Measurements from ENCODE around the gene PLA2R1.
A peak's percentile ranks its signal among the peaks of the same experiment; 100 is the strongest.

PLA2R1 gene

DNA sequence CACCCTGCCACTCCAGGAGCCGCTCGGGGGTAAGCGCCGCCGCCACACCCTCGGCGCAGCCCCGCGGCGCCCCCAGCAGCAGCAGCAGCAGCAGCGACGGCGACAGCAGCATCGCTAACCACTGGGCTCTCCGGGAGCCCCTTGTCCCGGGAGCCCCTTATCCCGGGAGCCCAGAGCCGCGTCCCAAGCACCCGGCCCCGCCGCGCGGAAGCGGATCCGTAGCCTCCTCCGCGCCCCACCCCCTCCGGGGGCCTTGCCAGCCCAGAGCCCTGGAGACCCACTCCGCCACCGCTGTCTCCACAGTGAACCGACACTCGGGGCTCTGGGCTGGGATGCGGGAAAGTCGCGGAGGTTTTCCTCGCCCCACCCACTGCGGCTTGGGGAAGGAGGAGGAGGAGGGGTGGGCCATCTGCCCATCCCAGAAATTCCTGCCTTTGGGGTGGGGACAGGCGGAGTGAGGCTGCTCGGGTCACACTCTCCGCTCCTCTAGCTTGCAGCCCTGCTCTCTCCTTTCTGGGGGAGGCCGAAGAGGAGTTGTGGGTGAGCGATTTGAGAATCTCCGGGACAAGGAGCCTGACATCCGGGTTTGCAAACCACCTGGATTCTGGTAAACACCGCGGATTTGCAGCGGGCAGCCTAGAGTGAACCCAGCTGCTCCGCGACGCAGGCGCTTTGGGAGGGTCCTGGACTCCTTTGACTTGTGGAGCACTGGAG lies at the start of gene PLA2R1:
PLA2R1 (minus strand) TSS at position 324 of the 714 bp plus-strand sequence; CDS start at position 112, 212 bp downstream.
- peak; percentile 70 for DNase-seq (ENCODE audit: low spot score)

DNA sequence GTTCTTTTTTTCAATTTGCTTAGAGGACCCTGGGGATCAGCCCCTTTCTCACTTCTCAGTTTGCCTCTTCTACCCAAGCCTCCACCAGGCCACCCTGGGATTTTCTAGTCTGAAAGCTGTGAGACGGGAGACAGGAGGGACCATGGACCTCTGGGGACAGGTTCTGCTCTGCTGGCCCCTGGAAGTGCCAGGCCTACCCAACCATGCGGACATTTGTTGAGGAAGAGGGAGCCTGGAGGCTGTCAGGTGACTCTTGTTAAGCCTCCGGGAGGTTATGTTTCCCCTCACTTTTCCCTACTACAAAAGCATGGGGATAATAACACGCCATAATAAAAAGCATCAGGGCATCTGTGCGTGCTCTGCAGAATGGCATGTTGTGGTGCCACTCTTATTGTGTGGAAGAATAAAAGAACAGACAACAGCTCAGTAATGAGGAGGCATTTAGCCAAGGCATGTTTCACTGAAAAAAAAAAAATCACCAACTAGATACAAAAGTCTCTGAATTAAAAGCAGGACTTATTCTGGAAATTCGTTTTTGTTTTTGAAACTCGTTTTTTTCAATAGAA lies 48.3 kb upstream of the PLA2R1 start:
- DNase-seq (ENCODE audit: low spot score) = no peak

DNA sequence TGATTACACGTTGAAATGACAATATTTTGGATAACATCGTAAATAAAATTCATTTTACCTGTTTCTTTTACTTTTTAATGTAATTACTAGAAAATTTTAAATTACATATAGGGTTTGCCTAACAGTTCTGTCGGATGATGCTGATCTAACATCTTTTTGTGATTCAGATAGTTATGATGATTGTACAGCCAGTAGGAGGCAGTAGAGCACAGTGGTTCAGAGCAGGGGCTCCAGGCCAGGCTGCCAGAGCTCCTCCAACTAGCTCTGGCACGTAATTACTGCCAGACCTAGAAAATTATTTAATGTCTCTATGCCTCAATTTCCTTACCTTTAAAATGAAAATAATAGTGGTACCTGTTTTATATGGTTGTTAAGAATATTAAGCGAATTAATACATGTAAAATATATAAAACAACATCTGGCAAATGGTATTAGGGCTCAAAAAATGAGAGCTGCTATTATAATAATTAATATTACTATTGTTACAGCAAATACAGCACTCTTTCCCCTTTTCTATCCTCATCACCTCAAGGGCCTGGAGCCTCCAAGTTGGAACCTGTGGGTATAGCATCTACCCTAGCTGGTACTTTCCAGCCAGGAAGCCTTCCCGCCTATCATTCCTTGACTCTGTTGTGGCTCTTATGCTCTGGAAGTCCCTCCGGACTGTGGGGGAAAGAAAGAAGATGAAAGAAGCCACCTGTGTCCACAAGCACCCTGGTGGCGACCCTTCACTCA lies 47.7 kb upstream of the PLA2R1 start:
- DNase-seq (ENCODE audit: low spot score) = peak; percentile 85

DNA sequence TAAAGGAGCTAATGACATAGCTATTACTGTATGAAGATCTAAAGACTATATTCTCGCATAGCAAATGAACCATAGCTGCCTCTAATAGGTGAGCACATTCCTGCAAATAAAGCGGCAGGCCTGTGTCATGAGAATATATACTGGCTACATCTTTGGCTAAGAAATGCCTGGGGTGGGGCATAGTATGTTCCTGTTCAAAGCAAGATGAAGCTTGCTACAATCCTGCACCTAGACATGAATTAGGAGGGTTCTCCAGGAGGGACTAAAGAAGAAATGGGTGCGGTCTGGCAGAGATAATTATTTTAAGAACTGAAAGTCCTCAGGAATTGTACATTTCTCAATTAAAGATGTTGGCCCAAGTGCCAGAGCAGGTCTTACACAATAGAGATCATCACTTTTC lies 46.8 kb upstream of the PLA2R1 start:
- no peak for DNase-seq (ENCODE audit: low spot score)

- no peak for DNase-seq (ENCODE audit: low spot score)
Measured at GRCh38 chr2:160108646-160109045, 46.2 kb upstream of the PLA2R1 start.

- no peak for DNase-seq (ENCODE audit: low spot score)
Measured at GRCh38 chr2:160105366-160105765, 43.0 kb upstream of the PLA2R1 start.

GRCh38 chr2:160104115-160104514 lies 41.7 kb upstream of the PLA2R1 start:
- DNase-seq (ENCODE audit: low spot score) = no peak

DNA sequence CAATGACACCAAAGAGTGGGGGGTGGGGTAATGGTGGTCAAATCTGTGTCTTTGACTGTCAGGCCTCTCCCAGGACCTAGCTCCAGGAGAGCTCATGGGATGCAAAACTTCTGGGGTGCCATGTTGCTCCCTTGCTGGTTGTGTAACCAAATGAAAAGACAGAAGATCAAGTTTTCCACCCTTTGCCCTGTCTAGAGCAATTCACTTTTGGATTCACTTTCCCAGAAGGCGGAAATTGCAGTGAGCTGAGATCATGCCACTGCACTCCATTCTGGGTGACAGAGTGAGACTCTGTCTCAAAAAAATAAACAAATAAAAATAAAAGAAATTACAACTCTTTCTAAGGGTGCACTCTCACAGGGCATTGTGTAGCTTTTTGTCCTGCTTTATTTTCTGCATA lies 34.9 kb upstream of the PLA2R1 start:
- no peak for DNase-seq (ENCODE audit: low spot score)

- DNase-seq (ENCODE audit: low spot score) = no peak
Measured at GRCh38 chr2:160096409-160096808, 34.0 kb upstream of the PLA2R1 start.

- no peak for DNase-seq (ENCODE audit: low spot score)
Measured at GRCh38 chr2:160092445-160092844, 30.0 kb upstream of the PLA2R1 start.

- DNase-seq (ENCODE audit: low spot score) = peak; percentile 43
Measured at GRCh38 chr2:160091381-160091780, 29.0 kb upstream of the PLA2R1 start.

- DNase-seq (ENCODE audit: low spot score) = no peak
Measured at GRCh38 chr2:160087854-160088745, 25.7 kb upstream of the PLA2R1 start.

GRCh38 chr2:160085662-160086061 lies 23.2 kb upstream of the PLA2R1 start:
- no peak for DNase-seq (ENCODE audit: low spot score)

- no peak for DNase-seq (ENCODE audit: low spot score)
Measured at GRCh38 chr2:160077912-160078810, 15.7 kb upstream of the PLA2R1 start.

- no peak for DNase-seq (ENCODE audit: low spot score)
Measured at GRCh38 chr2:160076914-160077313, 14.5 kb upstream of the PLA2R1 start.

GRCh38 chr2:160076241-160076640 lies 13.8 kb upstream of the PLA2R1 start:
- no peak for DNase-seq (ENCODE audit: low spot score)

- DNase-seq (ENCODE audit: low spot score) = peak; percentile 90
Measured at GRCh38 chr2:160075171-160075570, 12.8 kb upstream of the PLA2R1 start.

GRCh38 chr2:160073284-160073888 lies 11.0 kb upstream of the PLA2R1 start:
- no peak for DNase-seq (ENCODE audit: low spot score)

DNA sequence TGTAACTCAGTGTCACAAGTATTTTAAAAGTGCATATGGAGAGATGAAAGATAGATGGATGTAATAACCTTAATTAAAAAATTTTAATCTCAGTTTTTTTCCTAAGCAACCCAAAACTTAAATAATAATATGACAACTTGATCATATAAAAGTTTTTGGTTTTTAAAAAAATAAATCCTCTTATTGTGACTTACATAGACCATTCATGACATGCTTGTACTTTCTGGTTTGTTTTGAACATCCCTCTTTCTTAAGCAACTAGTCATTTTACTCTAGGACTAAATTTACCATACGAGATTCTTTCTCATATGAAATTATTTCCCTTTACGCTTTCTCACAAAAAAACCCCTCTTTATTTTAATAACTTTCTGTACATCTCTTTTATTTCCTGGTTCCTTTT lies 6.5 kb upstream of the PLA2R1 start:
- no peak for DNase-seq (ENCODE audit: low spot score)

DNA sequence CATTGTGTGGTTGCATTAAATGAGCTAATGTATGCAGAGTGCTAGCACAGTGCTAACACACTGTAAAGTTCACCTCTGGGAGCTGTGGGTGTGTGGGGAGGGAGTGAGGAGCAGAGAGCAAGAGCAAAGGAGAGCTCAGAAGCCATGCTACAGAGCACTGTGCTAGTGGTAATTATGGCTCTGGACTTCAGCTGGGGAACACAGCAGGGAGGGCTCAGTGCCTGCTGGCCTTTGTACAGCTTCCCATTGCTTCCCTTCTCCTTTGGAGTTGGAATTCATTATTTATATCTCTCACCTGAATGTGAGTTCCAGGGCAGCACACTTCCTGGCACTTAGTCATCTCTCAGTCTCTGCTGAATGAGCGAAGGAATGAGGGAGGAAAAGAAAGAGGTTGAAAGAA lies 2.5 kb upstream of the PLA2R1 start:
- DNase-seq (ENCODE audit: low spot score) = no peak

All from AG08395 (cell line).